HepG2 (cell line): Measurements from ENCODE around the gene SPTBN4. TPM values are rescaled to one million over a fixed set of nuclear protein-coding genes. Genes with fewer than 3 reads are reported as not detected.

Experiments used
- DDIT3 ChIP-seq: sonication (generic); formaldehyde crosslinking; IDR thresholded peaks from 2 replicates; pipeline ENCODE4 v1.4.0; 2020; ENCODE audit warnings: mild to moderate bottlenecking, missing genetic modification reagents
- ELF4 ChIP-seq: sonication (generic); formaldehyde crosslinking; IDR thresholded peaks from 2 replicates; pipeline ENCODE4 v1.5.0; 2020; ENCODE audit warnings: missing genetic modification reagents, mild to moderate bottlenecking, moderate library complexity, borderline replicate concordance
- KAT8 ChIP-seq: IDR thresholded peaks from 2 replicates; pipeline ENCODE4 v1.6.1; 2016; ENCODE audit warnings: missing genetic modification reagents, missing compliant biosample characterization
- MED8 ChIP-seq: sonication (generic); formaldehyde crosslinking; IDR thresholded peaks from 2 replicates; pipeline ENCODE4 v1.8.1; 2023; ENCODE audit warnings: mild to moderate bottlenecking, missing genetic modification reagents; ENCODE audit not compliant: insufficient replicate concordance
- NR2F2 ChIP-seq: IDR thresholded peaks from 2 replicates; pipeline ENCODE4 v1.6.1; 2012; ENCODE audit warnings: low read depth, inconsistent platforms, borderline replicate concordance
- PLRG1 ChIP-seq: fragments of 450-650 bp; conservative IDR thresholded peaks from 2 replicates; pipeline ENCODE4 v1.6.1; 2016
- SKI ChIP-seq: fragments of 450-650 bp; IDR thresholded peaks from one replicate; pipeline ENCODE4 v1.6.1; 2018; ENCODE audit warnings: mild to moderate bottlenecking; ENCODE audit not compliant: partially characterized antibody
- SP1 ChIP-seq, 2 experiments: fragments of 450-650 bp in 1 of 2; sonication (generic) in 1 of 2; formaldehyde crosslinking in 1 of 2; IDR thresholded peaks; 2 replicates each; pipeline versions ENCODE4 v1.4.0 to v1.6.1; 2016 to 2020; ENCODE audit warnings: missing genetic modification reagents in 1 of 2
- TAF1 ChIP-seq: sonication (generic); formaldehyde crosslinking; IDR thresholded peaks from 2 replicates; pipeline ENCODE4 v1.4.0; 2020; ENCODE audit warnings: missing genetic modification reagents
- TRIM24 ChIP-seq: sonication (generic); formaldehyde crosslinking; IDR thresholded peaks from 2 replicates; pipeline ENCODE4 v1.8.0; 2022; ENCODE audit warnings: mild to moderate bottlenecking, missing genetic modification reagents
- ZHX2 ChIP-seq, 2 experiments: sonication (generic) in 1 of 2; formaldehyde crosslinking in 1 of 2; IDR thresholded peaks; 2 replicates each; pipeline versions ENCODE4 v1.6.1 to v1.9.0; 2014 to 2022; ENCODE audit warnings: antibody characterized with exemption in 1 of 2, borderline replicate concordance in 1 of 2, inconsistent platforms in 1 of 2, low read depth in 1 of 2, missing genetic modification reagents in 1 of 2
- ZNF34 ChIP-seq: sonication (generic); formaldehyde crosslinking; IDR thresholded peaks from 2 replicates; pipeline ENCODE4 v1.4.0; 2020; ENCODE audit warnings: mild to moderate bottlenecking, missing genetic modification reagents, borderline replicate concordance
- ZNF563 ChIP-seq: sonication (generic); formaldehyde crosslinking; IDR thresholded peaks from 2 replicates; pipeline ENCODE4 v1.8.0; 2022; ENCODE audit warnings: mild to moderate bottlenecking, moderate library complexity, missing genetic modification reagents
- ZNF678 ChIP-seq: sonication (generic); formaldehyde crosslinking; IDR thresholded peaks from 2 replicates; pipeline ENCODE4 v1.4.0; 2020; ENCODE audit warnings: mild to moderate bottlenecking, missing genetic modification reagents
- ZNF709 ChIP-seq: sonication (generic); formaldehyde crosslinking; IDR thresholded peaks from 2 replicates; pipeline ENCODE4 v1.5.0; 2020; ENCODE audit warnings: mild to moderate bottlenecking, missing genetic modification reagents
- ZSCAN22 ChIP-seq: sonication (generic); formaldehyde crosslinking; IDR thresholded peaks from 2 replicates; pipeline ENCODE4 v1.4.0; 2020; ENCODE audit warnings: mild to moderate bottlenecking, missing genetic modification reagents
- ZSCAN5A ChIP-seq: sonication (generic); formaldehyde crosslinking; IDR thresholded peaks from 2 replicates; pipeline ENCODE4 v1.8.0; 2022; ENCODE audit warnings: mild to moderate bottlenecking, missing genetic modification reagents, borderline replicate concordance
- polyA plus RNA-seq, 8 experiments: library from polyadenylated mRNA; depleted of rRNA in 3 of 8; stranded (reverse) in 7 of 8; unstranded in 1 of 8; fragments of >200 nt; fragmentation: Illumina TruSeq in 4 of 8; extraction: Trizol in 4 of 8; gene quantifications; 2 replicates each; pipeline versions ENCODE4 v1.2.1 to v1.2.3, GENCODE V29; 2011 to 2016; ENCODE audit warnings: low read depth in 4 of 8, missing spikeins in 1 of 8, mixed read lengths in 1 of 8; ENCODE audit not compliant: insufficient read depth in 1 of 8
- total RNA-seq, 5 experiments: library from RNA; depleted of rRNA; stranded (reverse); fragments of >200 nt; fragmentation: Illumina TruSeq; extraction: Trizol; gene quantifications; 2 replicates each; pipeline ENCODE4 v1.2.3, GENCODE V29; 2016; ENCODE audit warnings: low read depth in 1 of 5
- TF ChIP-seq, protein P1 (sequence below): sonication (generic); formaldehyde crosslinking; IDR thresholded peaks from 2 replicates; pipeline ENCODE4 v1.8.0; 2022; ENCODE audit warnings: missing genetic modification reagents, mild to moderate bottlenecking, inconsistent platforms, borderline replicate concordance

The SPTBN4 gene
- total and polyA plus RNA-seq, 2 of the 13 experiments (the other 11 are each of a cell fraction or from before 2014, with no cell fraction given): 0.11 TPM

DNA sequence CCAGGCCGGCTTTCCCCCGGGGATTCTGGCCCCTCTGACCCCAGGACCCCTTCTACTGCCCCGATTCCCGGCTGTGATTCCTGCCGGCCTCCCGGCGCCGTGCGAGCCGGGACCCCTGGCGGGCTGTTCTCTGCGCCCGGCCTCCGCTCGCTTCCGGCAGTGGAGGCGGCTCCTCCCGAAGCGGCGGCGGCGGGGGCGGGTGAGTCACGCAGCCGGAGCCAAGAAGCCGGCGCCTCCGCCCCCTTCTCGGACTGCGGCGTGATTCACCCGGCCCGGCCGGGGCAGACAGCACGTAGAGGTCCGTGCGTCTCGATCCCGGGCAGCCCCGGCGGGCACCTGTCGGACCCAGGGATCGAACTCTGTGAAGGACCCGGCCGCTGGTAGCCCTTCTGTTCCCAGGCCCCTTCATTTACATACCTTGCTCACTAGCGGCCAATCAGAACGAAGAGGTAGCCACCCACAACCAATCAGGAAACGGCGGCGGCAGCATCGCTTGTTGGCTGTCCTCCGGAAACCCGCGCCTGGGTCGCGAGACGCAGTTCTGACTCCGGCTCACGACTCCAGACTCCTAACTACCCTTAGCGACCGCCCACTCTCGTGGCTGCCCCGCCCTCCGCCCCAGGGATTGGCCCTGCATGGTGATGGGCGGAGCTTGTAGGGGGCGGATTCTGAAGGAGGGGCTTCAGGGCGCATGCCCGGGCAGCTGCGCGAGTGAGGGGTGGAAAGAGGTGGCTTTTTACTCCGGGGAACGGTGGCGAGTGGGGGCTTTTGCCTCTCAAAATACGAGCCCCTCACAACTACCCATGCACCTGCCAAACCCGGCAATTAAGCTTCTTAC, 41.1 kb upstream of the SPTBN4 start, which contains the start of gene SERTAD1 (continued):
- TF ChIP-seq ZSCAN5A (no peak), ZNF34 (peak; percentile 64; the same call in 1 of the 2 replicates), ZHX2 (IDR thresholded peaks at IDR 0.05; ENCODE audit: low read depth) (no peak), ZHX2 (CRISPR knock-in tag; IDR thresholded peaks at IDR 0.05; ENCODE audit: borderline replicate concordance) (no peak; the same call in 1 of the 2 replicates), ELF4 (CRISPR knock-in tag) (peak; percentile 61; the same call in 1 of the 2 replicates), KAT8 (peak; percentile 72), ZNF678 (CRISPR knock-in tag) (peak; percentile 19; the same call in 1 of the 2 replicates), TRIM24 (CRISPR knock-in tag) (no peak), DDIT3 (CRISPR knock-in tag) (no peak), ZNF709 (CRISPR knock-in tag) (peak; percentile 64; the same call in 1 of the 2 replicates), SKI (peak; percentile 56), ZNF563 (peak; percentile 77), PLRG1 (no peak), TAF1 (CRISPR knock-in tag) (peak; percentile 95), SP1 (IDR thresholded peaks at IDR 0.05) (0 out of 2 replicates have a peak, but pooled peaks have one; percentile 17), SP1 (CRISPR knock-in tag; IDR thresholded peaks at IDR 0.05) (peak; percentile 89), NR2F2 (peak; percentile 48; the same call in 1 of the 2 replicates), MED8 (CRISPR knock-in tag) (peak; percentile 10), ZSCAN22 (CRISPR knock-in tag) (0 out of 2 replicates have a peak, but pooled peaks have one; percentile 47)
- TF ChIP-seq, protein P1, sequence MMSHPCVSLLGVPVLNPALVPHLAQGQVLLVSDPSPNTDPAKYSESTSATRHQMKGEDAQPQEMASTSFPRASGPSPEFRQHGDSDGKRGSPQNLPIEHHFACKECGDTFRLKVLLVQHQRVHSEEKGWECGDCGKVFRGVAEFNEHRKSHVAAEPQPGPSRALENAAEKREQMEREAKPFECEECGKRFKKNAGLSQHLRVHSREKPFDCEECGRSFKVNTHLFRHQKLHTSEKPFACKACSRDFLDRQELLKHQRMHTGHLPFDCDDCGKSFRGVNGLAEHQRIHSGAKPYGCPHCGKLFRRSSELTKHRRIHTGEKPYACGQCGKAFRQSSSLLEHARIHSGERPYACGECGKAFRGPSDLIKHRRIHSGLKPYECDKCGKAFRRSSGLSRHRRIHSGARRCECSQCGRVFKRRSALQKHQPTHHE (CRISPR knock-in tag): peak; percentile 30; the same call in 1 of the 2 replicates
